Activated CD4-positive, CD25-positive, alpha-beta regulatory T cell treated with anti-CD3 and anti-CD28 coated beads, Interleukin-2, amount 50 U/mL, for 16 hours (primary cell): ENCODE measurements around the gene CLTCL1.

Experiments used
- DNase-seq: peaks from one replicate; pipeline ENCODE4 v3.0.0-alpha.2; 2020; ENCODE audit warnings: low read depth, low spot score

The CLTCL1 gene

DNA sequence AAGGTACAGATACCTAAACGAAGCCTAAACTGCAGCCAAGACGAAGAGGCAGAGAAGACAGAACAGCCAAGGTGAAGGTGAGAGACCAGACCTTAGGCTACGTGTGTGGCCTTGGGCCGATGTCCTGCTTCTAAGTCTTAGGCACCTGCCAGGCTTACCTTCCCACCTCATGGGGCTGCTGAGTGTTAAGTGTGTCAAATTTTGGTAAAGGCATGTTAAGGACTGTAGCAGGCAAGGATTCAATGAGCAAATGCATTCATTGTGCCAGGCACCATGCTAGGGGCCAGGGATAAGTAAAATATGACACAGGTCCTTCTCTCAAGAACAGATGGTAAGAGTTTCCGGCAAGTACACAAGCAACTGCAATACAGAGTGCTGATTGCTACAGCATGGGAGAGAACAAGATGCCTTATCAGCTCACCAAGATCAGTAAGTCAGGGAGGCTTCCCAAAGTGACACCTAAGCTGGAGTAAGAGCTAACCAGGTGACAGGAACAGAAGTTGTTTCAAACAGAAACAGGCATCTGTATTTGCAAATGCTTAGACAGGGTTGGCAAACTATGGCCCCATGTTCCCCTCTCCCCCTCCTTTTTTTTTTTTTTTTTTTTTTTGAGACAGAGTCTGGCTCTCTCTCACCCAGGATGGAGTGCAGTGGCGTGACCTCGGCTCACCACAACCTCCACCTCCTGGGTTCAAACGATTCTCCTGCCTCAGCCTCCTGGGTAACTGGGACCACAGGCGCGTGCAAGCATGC is 46.7 kb downstream of the CLTCL1 start:
- no peak for DNase-seq

DNA sequence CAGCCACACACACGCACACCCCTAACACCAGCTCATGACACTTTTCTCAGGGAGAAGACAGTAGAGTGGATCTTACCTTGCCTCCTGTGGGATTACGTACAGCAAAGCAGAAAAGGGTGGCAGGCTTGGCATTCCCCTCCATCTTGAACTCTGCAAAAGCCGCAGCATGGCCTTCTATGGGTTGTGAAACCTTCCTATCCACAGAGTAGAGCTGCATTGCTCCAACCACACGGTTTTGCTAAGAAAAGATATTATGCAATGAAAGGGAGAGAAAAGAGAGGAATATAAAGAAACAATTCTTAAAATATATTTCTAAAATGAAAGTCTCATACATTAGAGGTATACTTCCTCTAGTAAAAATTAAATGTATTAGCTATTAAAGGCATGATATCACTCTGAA is 48.8 kb downstream of the CLTCL1 start:
- no peak for DNase-seq

DNA sequence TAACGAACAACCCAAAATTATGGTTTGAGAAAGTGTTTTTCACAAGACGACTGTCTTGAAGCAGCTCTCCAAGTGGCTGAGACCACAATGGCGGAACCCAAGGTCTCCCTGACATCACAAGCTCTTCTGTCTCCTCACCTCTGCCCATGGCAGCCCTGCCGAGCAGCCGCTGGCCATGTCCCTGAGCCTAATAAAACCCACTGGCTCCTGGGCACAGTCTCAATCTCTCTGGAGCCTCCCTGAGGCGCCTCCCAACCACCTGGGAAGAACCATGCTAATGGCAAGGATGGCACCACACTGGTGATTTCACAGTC is 50.0 kb downstream of the CLTCL1 start:
- DNase-seq: no peak

DNA sequence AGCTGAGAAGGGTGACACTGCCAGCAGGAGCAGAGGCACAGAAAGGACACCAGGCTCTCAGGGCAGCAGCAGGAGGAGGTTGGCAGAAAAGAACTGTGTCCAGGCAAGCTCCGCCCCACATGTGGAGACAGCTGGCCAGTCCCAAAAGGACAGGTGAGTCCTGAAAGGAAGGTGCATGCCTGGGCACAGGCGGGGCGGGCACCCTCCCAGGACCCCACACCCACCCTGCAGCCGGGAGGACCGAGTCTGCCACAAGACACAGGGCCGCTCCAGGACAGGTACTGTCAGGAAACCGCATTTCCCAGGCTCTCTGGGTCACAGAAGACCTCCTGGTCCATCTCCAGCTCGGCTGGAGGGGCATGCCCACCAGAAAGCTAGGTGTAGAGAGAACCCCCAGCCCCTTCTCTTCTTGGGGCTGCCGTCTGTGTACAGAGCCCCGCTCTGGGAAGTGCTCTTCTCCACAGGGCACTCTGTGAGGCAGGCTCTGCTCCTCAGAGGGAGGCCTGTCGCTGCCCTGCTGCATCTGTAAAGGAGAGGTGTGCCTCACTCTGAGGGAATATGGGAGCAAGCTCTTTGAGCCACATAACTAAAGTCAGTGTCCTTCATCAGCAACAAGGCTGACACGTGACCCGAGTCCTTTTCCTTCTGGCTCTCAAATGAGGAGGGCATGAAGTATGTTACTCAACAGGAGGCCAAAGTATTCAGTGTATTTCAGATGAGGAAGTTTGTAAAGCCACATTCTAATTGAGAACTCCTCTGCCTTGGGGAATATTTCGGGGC is 50.5 kb downstream of the CLTCL1 start:
- no peak for DNase-seq

DNA sequence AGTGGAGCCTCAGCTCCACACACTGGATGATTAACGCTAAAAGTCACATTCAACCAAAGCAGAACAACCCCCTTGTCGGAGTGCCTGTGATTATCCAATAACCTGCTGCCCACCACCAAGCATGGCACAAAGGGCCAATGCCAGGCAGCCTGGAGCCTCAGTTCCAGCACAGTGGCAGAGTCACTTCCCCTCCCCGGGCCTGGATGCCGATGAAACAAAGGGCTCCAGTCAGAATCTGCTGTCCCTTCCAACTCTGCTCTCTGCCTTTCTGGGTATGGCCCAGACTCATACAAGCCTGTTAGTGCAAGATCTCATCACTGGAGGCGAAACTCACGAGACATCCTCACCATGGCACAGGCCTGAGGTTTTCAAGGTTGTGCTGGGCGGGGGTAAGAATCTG is 52.1 kb downstream of the CLTCL1 start:
- no peak for DNase-seq

DNA sequence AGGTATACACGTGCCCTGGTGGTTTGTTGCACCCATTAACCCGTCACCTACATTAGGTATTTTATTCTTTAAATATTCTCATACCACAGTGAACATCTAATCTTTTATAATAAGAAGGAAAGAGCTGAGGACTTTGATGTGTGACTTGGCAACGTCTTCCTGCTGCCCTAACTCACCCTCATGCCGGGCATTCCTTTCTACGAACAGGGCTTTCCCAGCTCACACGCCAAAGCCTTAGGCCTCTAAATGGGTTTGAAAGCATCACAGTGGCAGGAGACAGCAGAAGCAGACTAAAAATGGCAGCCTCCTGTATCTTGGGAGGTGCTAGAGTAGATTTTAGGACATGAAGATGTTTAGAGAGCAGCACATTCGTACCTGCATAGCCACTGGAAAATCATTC is 52.6 kb downstream of the CLTCL1 start:
- DNase-seq: no peak

DNA sequence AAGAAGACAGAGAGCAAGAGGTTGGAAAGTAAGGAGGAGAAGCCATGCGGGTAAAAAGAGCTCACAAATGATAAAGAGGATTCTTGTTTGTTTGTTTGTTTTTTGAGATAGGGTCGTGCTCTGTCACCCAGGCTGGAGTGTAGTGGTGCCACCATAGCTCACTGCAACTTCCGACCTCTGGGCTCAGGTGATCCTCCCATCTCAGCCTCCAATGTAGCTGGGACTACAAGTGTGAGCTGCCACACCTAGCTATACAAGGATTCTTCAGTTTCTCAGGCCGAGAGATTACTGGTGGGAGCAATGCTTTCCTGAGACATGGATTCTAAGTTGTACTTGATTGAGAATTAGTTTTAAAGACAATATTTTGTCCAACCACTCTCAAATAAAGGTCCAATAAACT is 55.6 kb downstream of the CLTCL1 start:
- DNase-seq: no peak

DNA sequence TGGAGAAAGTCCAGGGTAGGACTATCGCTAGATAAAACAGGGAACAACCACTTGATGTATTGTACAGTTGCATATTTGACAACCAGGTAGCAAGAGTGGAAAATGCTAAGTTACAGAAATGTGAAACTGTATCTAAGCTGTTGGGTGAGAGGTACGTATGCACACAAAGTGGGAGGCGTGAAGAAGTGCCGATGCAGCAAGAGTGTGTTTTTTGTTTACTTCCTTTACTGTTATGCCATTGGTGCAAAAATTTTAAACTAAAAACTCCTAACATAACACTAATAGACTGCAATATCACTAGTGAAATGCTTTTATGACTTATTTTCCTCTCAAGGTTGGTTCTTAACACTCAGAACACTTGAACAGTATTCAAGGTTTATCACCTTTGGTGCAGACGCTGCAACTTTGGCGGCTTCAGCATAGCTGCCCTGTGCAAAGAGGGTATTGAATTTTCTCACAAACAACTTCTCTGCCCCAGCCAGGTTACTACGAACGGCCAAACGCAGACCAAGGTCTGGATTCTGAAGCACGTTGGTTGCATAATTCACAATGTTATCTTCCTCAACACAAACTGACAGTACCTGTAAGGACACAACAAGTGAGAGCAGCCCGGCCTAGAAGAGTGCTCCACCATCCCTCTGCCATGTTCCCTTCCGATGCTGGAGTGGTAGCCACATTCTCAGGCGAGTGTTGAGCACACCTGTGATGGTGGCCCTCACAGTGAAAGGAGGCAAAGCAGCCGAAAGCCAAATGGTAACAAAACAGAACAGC is 57.2 kb downstream of the CLTCL1 start:
- DNase-seq: no peak

DNA sequence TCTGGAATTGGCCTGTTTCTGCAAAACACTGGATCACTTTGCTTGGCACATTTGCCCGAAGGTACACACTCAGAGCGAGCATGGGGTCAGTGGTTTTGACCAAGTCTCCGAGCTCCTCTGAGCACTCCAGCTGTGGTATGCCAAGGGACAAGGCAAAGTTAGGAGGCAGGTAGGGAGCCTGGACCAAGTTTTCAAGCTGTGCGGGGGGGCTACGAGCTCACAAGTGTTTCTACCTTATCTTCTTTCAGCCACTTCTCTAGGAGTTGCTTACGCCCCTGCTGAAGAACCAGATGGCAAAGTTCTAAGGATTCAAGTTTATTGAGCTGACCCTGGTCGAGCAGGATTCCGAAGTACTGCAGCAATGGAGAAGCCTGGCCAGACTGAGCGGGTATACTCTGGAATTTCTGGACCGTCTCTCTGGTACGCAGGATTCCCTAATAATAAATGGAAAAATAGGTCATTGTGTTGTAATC is 58.3 kb downstream of the CLTCL1 start:
- no peak for DNase-seq

DNA sequence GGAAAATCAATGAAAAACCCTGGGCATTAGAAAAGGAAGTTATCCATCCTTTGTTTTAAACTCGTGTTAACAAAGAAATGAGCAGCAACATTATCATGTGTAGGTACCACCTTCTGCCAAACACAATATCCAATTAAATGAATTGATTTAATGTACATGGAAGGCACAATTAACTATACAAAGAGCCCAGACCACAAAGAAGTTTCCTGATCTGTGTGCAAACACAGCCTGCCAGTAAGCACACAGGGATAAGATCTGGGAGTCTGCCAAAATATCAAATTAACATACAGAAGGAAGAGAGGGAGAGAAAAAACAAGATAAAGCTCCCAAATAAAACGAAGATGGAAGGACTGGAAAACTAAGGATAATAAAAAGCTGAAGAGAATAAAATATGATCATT is 58.9 kb downstream of the CLTCL1 start:
- no peak for DNase-seq

DNA sequence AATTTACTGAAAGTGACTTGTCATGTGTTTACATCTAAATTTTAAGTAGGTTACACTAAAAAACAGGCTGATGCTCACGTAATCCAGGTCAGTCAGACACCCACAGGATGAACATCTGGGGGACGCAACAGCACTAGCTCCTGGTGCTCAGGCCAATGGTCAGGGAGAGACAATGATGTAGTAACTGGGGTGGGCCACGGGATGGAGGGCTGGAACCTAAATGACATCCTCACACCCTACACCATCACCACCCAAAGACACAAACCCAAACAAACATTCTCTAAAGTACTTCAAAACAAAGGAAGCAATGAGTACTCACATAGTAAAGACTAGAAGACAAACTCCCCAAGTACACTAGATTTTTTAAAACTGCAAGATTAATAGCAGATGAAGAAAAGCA is 59.5 kb downstream of the CLTCL1 start:
- DNase-seq: no peak

DNA sequence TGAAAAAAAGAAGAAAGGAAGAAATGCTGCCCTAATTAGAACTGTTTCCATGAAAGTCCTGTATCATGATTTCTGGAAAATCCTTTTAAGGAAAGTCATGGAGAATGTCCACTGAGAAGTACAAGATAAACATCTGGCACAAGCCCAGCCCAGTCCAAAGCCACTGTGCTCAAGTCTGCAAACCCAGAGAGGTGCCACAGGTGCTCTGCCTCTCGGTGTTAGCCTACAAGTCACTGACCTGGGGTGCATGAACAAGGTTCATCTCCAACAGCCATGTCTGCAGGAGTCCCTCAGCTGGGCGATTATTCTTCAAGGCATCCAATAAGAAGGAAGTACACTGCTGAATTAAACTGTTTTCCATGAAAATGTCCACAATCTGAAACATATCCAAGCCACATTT is 61.9 kb downstream of the CLTCL1 start:
- DNase-seq: no peak

DNA sequence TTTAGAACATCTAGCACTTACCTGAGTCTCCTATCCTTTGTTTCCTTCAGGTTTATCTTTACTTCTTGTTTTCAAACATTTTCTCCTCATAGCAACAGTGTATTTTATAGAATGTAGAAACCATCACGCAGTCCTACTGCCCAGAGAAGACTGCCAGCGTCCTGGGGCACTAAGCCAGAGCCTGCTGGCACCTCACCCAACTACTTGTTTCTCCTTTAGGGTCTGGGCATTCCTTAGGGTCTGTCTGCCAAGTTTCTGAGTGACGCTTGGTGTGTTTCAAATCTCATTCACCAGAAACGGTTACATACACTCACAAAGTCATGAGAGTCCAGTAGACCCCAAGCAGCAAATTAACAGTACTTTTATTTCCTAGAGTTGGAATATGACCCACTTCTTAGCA is 63.3 kb downstream of the CLTCL1 start:
- DNase-seq: no peak

DNA sequence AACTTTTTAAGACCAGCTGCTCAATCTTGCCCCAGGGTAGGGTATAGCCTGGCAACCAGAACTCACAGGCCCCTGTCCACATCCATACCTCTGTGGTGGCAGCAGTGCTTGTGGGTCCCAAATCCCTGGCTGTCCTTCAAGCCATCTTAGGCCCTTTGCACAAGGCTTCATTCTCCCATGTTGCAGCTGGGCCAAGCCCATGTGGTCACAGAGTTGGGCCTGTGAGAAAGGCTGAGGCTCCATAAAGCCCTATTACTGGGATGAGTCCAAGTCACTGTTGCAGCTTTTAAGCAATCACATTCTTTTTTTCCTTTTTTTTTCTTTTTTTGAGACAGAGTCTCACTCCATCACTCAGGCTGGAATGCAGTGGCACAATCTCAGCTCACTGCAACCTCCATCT is 65.1 kb downstream of the CLTCL1 start:
- DNase-seq: no peak

DNA sequence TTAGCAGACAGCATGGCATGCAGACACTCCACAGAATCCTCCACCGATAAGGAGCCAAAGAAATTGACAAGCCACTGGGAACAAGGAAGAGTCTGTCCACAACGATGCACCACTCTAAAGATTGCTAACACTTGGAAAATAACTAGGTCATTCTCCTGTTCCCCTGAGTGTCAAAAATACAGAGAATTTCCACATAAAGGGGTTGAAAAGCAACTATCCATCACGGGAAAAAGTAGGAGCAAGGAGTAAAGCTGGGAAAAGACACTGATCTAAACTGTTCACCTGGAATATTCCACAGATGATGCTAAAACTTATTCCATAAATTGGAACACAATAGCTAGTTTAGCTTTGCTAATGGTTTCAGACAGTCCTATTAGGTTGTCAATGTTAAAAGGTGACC is 66.0 kb downstream of the CLTCL1 start:
- DNase-seq: no peak

DNA sequence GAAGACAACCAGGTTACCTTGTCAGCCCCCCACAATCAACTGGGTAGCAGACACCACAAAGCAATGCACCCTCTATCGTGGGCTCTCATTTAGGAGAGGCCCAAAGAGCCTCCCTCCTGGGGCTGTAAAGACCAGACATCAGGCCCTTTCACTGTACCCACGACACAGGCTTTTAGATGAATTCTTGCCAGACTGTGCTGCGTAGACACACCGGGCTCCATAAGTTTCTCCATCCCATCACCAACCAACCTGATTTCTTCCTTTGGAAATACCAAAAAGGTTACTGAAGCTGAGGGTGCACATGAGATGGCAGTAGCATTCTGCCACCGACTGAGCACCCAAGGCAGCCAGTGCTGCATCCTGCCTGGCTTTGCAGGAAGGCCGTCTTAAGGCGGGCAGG is 66.5 kb downstream of the CLTCL1 start:
- no peak for DNase-seq

DNA sequence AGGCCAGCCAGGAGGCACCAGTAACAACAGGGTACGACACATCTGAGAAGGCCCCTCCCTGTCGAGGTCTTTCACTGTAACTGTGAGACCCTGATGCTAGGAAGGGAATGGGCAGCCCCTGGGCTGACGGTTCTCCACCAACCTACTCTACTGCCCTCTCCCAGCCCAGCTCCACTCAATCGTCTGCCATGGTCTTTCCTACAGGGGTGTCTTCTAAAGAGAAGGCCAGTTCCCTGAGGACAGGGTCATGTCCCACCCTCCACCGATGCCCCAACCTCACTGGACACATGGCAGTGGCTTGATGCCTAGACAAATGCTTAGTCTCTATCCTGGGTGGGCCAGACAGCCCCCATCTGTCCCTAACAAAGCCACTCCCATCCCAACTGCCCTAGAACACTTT is 67.0 kb downstream of the CLTCL1 start:
- no peak for DNase-seq

DNA sequence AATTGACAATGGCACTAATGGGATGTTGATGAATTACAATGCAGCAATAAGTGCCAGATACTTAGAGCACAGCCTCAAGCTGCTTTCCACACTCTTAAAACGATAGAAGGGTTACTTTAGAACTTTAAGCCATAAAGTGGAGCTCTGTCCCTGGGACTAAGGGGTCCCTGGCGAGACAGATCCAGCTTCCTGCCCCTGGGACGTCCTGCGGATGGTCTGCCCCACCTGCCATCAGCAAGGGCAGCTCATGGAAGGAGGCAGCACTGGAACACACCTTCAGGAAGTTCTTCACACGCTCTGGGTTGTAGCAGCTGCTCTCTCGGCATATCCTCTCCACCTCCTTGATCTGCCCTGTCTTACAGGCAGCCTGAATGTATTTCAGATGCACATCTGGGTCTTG is 67.9 kb downstream of the CLTCL1 start:
- no peak for DNase-seq

DNA sequence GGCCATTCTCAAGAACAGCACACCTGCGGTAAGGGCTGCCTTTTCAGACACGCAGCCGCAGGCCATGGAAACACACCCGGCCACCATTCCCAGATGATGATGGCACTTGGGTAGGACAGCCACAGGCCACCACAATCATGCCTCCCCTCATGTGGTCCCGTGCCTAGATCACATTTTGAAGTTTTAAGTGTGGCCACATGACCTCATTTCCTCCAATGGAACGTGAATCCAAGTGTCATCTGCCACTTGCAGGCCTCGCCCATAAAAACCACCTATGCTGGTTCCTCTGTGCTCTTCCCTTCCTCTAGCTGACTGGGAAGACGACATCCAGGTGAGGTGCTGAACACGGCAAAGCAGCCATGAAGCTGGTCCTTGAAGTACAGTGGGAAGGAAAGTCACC is 68.4 kb downstream of the CLTCL1 start:
- DNase-seq: no peak

DNA sequence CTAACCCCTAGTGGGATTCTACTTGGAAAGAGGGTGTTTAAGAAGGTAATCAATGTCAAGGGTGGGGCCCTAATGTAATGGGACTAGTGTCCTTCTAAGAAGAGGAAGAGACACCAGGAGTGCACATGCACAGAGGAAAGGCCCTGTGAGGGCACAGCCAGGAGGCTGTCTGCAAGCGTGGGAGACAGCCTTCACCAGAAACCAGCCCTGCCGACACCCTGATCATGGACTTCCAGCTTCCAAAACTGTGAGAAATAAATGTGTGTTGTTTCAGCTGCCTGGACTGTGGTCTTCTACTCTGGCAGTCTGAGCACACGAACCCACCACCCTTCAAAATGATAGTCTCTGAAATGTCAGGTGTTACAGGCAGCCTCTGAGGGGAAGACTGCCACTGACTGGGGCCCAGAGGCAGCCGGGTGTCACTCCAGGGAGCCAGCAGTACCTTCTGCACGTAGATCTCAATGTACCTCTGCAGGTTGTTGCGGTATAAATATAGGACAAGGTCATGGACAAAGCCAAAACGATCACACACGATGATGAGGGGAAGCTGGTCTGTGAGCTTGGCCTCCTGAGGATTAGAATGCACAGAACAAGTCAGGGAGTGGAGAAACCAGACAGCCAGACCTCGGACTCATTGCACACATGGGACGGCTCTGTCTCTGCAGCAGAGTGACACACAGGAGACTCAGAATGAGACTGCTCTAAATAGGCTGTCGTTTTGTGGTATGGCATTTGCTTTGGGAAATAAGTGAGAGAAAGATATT is 69.1 kb downstream of the CLTCL1 start:
- DNase-seq: no peak

DNA sequence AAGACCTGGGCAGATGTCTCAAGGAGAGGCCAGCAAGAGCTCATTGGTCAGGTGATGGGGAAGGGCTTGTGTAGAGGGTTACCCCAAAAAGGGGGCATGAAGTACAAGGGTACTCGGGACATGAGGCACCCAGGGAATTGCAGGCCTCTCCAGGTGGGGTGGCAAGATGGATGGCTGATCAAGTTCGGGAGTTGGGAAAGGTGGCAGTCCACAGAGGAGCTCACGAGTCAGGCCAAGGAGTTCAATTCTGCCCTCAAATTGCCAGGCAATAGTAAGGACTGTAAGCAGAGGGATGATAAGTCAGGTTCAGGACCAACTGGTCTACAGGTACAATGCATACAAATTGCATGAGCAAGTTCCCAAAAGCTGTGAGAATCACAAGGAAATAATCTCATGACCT is 70.7 kb downstream of the CLTCL1 start:
- no peak for DNase-seq
